HepG2 (cell line): ENCODE measurements around the gene PRCD. TPM values are rescaled to one million over a fixed set of nuclear protein-coding genes. Genes with fewer than 3 reads are reported as not detected.

ENCODE experiments used
- HES4 ChIP-seq: sonication (generic); formaldehyde crosslinking; IDR thresholded peaks from 2 replicates; pipeline ENCODE4 v1.9.0; 2021; ENCODE audit warnings: mild to moderate bottlenecking, missing genetic modification reagents, borderline replicate concordance
- IKZF1 ChIP-seq: fragments of 450-650 bp; IDR thresholded peaks from 2 replicates; pipeline ENCODE4 v1.7.1; 2016
- KAT7 ChIP-seq: IDR thresholded peaks from 2 replicates; pipeline ENCODE4 v1.6.1; 2018; ENCODE audit warnings: borderline replicate concordance, missing compliant biosample characterization
- MAZ ChIP-seq, 2 experiments: sonication (generic) in 1 of 2; formaldehyde crosslinking in 1 of 2; IDR thresholded peaks; 2 replicates each; pipeline versions ENCODE4 v1.5.0 to v1.6.1; 2012 to 2020; ENCODE audit warnings: low read depth in 2 of 2, mild to moderate bottlenecking in 2 of 2, borderline replicate concordance in 1 of 2, improper control_type of control experiment in 1 of 2, low read length in 1 of 2, missing genetic modification reagents in 1 of 2, moderate library complexity in 1 of 2
- NCOA1 ChIP-seq: sonication (generic); formaldehyde crosslinking; IDR thresholded peaks from 2 replicates; pipeline ENCODE4 v1.9.0; 2021; ENCODE audit warnings: missing genetic modification reagents
- SIX4 ChIP-seq: sonication (generic); formaldehyde crosslinking; IDR thresholded peaks from 2 replicates; pipeline ENCODE4 v1.4.0; 2020; ENCODE audit warnings: missing genetic modification reagents
- SRF ChIP-seq: IDR thresholded peaks from 2 replicates; pipeline ENCODE4 v1.6.1; 2011; ENCODE audit warnings: mild to moderate bottlenecking, low read depth, low read length, moderate library complexity
- ZMYM2 ChIP-seq: sonication (generic); formaldehyde crosslinking; IDR thresholded peaks from 2 replicates; pipeline ENCODE4 v1.8.0; 2022; ENCODE audit warnings: mild to moderate bottlenecking, missing genetic modification reagents
- ZNF530 ChIP-seq: sonication (generic); formaldehyde crosslinking; IDR thresholded peaks from 2 replicates; pipeline ENCODE4 v1.5.0; 2020; ENCODE audit warnings: low read depth, mild to moderate bottlenecking, missing genetic modification reagents
- ZNF546 ChIP-seq: sonication (generic); formaldehyde crosslinking; conservative IDR thresholded peaks from 2 replicates; pipeline ENCODE4 v1.8.1; 2023; ENCODE audit warnings: mild to moderate bottlenecking, missing genetic modification reagents
- ZNF614 ChIP-seq: IDR thresholded peaks from 2 replicates; pipeline ENCODE4 v1.6.1; 2018; ENCODE audit warnings: missing biosample characterization, missing genetic modification reagents, inconsistent platforms, borderline replicate concordance
- ZNF724P ChIP-seq: sonication (generic); formaldehyde crosslinking; IDR thresholded peaks from 2 replicates; pipeline ENCODE4 v1.8.0; 2022; ENCODE audit warnings: missing genetic modification reagents, borderline replicate concordance
- polyA plus RNA-seq, 8 experiments: library from polyadenylated mRNA; depleted of rRNA in 3 of 8; stranded (reverse) in 7 of 8; unstranded in 1 of 8; fragments of >200 nt; fragmentation: Illumina TruSeq in 4 of 8; extraction: Trizol in 4 of 8; gene quantifications; 2 replicates each; pipeline versions ENCODE4 v1.2.1 to v1.2.3, GENCODE V29; 2011 to 2016; ENCODE audit warnings: low read depth in 4 of 8, missing spikeins in 1 of 8, mixed read lengths in 1 of 8; ENCODE audit not compliant: insufficient read depth in 1 of 8
- total RNA-seq, 5 experiments: library from RNA; depleted of rRNA; stranded (reverse); fragments of >200 nt; fragmentation: Illumina TruSeq; extraction: Trizol; gene quantifications; 2 replicates each; pipeline ENCODE4 v1.2.3, GENCODE V29; 2016; ENCODE audit warnings: low read depth in 1 of 5
- TF ChIP-seq, protein P1 (sequence below), 2 experiments: fragments of 450-650 bp in 1 of 2; sonication (generic) in 1 of 2; formaldehyde crosslinking in 1 of 2; IDR thresholded peaks; 2 replicates each; pipeline versions ENCODE4 v1.6.1 to v1.8.0; 2016 to 2022; ENCODE audit warnings: antibody characterized with exemption in 1 of 2, mild to moderate bottlenecking in 1 of 2, missing genetic modification reagents in 1 of 2
- TF ChIP-seq, protein P2 (sequence below): sonication (generic); formaldehyde crosslinking; IDR thresholded peaks from 2 replicates; pipeline ENCODE4 v1.4.0; 2020; ENCODE audit warnings: missing genetic modification reagents, borderline replicate concordance
- TF ChIP-seq, protein P3 (sequence below): sonication (generic); formaldehyde crosslinking; IDR thresholded peaks from 2 replicates; pipeline ENCODE4 v1.8.0; 2022; ENCODE audit warnings: missing genetic modification reagents, mild to moderate bottlenecking, moderate library complexity, borderline replicate concordance

The PRCD gene
- total and polyA plus RNA-seq, 2 of the 13 experiments (the other 11 are each of a cell fraction or from before 2014, with no cell fraction given): 0.51 TPM; not detected in 1

DNA sequence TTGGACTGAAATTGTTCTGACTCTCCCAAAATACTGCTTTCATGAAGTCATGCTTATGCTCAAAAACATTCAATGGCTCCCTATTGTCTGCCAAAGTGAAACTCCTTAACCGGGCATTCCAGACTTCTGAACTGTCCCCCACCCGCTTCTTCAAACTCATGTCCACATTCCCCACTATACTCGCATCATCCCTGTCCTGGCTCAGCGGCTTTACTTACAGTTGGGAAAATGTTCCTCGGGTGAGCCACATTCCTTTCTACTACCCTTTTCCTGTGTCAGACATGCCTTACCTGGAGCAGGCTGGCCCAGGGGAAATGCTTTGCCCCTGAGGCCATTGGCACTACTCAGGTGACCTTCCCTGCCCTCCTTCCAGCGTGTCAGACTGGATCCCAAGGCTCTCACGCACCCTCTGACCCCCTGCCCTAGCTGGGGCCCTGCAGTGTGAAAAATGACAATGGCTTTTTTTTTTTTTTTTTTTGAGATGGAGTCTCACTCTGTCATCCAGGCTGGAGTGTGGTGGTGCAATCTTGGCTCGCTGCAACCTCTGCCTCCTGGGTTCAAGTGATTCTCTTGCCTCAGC lies 7.7 kb upstream of the PRCD start (continued):
- TF ChIP-seq, protein P1, sequence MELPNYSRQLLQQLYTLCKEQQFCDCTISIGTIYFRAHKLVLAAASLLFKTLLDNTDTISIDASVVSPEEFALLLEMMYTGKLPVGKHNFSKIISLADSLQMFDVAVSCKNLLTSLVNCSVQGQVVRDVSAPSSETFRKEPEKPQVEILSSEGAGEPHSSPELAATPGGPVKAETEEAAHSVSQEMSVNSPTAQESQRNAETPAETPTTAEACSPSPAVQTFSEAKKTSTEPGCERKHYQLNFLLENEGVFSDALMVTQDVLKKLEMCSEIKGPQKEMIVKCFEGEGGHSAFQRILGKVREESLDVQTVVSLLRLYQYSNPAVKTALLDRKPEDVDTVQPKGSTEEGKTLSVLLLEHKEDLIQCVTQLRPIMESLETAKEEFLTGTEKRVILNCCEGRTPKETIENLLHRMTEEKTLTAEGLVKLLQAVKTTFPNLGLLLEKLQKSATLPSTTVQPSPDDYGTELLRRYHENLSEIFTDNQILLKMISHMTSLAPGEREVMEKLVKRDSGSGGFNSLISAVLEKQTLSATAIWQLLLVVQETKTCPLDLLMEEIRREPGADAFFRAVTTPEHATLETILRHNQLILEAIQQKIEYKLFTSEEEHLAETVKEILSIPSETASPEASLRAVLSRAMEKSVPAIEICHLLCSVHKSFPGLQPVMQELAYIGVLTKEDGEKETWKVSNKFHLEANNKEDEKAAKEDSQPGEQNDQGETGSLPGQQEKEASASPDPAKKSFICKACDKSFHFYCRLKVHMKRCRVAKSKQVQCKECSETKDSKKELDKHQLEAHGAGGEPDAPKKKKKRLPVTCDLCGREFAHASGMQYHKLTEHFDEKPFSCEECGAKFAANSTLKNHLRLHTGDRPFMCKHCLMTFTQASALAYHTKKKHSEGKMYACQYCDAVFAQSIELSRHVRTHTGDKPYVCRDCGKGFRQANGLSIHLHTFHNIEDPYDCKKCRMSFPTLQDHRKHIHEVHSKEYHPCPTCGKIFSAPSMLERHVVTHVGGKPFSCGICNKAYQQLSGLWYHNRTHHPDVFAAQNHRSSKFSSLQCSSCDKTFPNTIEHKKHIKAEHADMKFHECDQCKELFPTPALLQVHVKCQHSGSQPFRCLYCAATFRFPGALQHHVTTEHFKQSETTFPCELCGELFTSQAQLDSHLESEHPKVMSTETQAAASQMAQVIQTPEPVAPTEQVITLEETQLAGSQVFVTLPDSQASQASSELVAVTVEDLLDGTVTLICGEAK (IDR thresholded peaks at IDR 0.05): no peak
- TF ChIP-seq, protein P1 (CRISPR knock-in tag; IDR thresholded peaks at IDR 0.05): no peak
- TF ChIP-seq KAT7 (no peak), IKZF1 (no peak), HES4 (no peak), ZNF530 (no peak), ZMYM2 (no peak), MAZ (IDR thresholded peaks at IDR 0.05; ENCODE audit: borderline replicate concordance, low read depth, low read length) (no peak), MAZ (CRISPR knock-in tag; IDR thresholded peaks at IDR 0.05; ENCODE audit: low read depth) (0 out of 2 replicates have a peak, but pooled peaks have one; percentile 25), SRF (no peak), ZNF724P (CRISPR knock-in tag) (no peak), ZNF614 (CRISPR knock-in tag) (no peak; the same call in 1 of the 2 replicates), NCOA1 (CRISPR knock-in tag) (no peak; the same call in 1 of the 2 replicates), ZNF546 (no peak), SIX4 (CRISPR knock-in tag) (no peak)
- TF ChIP-seq, protein P2, sequence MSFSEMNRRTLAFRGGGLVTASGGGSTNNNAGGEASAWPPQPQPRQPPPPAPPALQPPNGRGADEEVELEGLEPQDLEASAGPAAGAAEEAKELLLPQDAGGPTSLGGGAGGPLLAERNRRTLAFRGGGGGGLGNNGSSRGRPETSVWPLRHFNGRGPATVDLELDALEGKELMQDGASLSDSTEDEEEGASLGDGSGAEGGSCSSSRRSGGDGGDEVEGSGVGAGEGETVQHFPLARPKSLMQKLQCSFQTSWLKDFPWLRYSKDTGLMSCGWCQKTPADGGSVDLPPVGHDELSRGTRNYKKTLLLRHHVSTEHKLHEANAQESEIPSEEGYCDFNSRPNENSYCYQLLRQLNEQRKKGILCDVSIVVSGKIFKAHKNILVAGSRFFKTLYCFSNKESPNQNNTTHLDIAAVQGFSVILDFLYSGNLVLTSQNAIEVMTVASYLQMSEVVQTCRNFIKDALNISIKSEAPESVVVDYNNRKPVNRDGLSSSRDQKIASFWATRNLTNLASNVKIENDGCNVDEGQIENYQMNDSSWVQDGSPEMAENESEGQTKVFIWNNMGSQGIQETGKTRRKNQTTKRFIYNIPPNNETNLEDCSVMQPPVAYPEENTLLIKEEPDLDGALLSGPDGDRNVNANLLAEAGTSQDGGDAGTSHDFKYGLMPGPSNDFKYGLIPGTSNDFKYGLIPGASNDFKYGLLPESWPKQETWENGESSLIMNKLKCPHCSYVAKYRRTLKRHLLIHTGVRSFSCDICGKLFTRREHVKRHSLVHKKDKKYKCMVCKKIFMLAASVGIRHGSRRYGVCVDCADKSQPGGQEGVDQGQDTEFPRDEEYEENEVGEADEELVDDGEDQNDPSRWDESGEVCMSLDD (CRISPR knock-in tag): no peak
- TF ChIP-seq, protein P3, sequence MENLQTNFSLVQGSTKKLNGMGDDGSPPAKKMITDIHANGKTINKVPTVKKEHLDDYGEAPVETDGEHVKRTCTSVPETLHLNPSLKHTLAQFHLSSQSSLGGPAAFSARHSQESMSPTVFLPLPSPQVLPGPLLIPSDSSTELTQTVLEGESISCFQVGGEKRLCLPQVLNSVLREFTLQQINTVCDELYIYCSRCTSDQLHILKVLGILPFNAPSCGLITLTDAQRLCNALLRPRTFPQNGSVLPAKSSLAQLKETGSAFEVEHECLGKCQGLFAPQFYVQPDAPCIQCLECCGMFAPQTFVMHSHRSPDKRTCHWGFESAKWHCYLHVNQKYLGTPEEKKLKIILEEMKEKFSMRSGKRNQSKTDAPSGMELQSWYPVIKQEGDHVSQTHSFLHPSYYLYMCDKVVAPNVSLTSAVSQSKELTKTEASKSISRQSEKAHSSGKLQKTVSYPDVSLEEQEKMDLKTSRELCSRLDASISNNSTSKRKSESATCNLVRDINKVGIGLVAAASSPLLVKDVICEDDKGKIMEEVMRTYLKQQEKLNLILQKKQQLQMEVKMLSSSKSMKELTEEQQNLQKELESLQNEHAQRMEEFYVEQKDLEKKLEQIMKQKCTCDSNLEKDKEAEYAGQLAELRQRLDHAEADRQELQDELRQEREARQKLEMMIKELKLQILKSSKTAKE (CRISPR knock-in tag): no peak
